Mucosa of descending colon (tissue), 3 donors: ENCODE measurements around the gene PPP1R3C. TPM values are rescaled to one million over a fixed set of nuclear protein-coding genes. Genes with fewer than 3 reads are reported as not detected.

ENCODE experiments used
- ATAC-seq: fragments of 200-7000 bp; cut with Tn5 transposase; one replicate; pipeline ENCODE4 v1.9.1; 2020; ENCODE audit warnings: mild to moderate bottlenecking, moderate library complexity
- DNase-seq, 3 donors: peaks; one replicate each; pipeline ENCODE4 v3.0.0-alpha.2; 2020
- H3K36me3 ChIP-seq: fragments of 200-600 bp; one replicate; pipeline ENCODE4 v1.8.0; 2021; ENCODE audit warnings: low read depth, mild to moderate bottlenecking
- H3K4me1 ChIP-seq: fragments of 200-600 bp; one replicate; pipeline ENCODE4 v1.8.0; 2021; ENCODE audit warnings: low read depth, mild to moderate bottlenecking
- H3K4me3 ChIP-seq: fragments of 200-600 bp; one replicate; pipeline ENCODE4 v1.8.0; 2021; ENCODE audit warnings: mild to moderate bottlenecking
- H3K9me3 ChIP-seq: fragments of 200-600 bp; one replicate; pipeline ENCODE4 v1.8.0; 2021; ENCODE audit warnings: mild to moderate bottlenecking
- intact Hi-C, 2 donors: fragments of 100-400 bp; cut with DNase I in 1 of 2; cut with micrococcal nuclease in 1 of 2; formaldehyde crosslinking; loops; one replicate each; pipeline versions ENCODE4 v1.11.0 to v1.11.1; 2022; cut with DNase I, micrococcal nuclease
- total RNA-seq, 3 donors: library from RNA; stranded (reverse); fragmentation: NEBNext Ultra II Directional in 2 of 3; extraction: Animal tissue kit (Norgen Biotek cat#: 25700) in 2 of 3; gene quantifications; one replicate each; pipeline versions ENCODE4 v1.2.1 to v1.2.4, GENCODE V29; 2021 to 2023
- TF ChIP-seq, protein P1 (sequence below): fragments of 200-600 bp; IDR thresholded peaks from one replicate; pipeline ENCODE4 v1.8.0; 2022; ENCODE audit warnings: antibody characterized with exemption, mild to moderate bottlenecking
- donor health status: DM: no; HTN: no; CAD: no; lungs with moderate emphysema.
- donor health status: DM: no; HTN: no; CAD: no.
- donor health status: DM: no; HTN: yes; CAD: no.

Gene PPP1R3C
- total RNA-seq, 3 donors from 2014 or later = 1.5 to 23.3 (median 4.7) TPM

DNA sequence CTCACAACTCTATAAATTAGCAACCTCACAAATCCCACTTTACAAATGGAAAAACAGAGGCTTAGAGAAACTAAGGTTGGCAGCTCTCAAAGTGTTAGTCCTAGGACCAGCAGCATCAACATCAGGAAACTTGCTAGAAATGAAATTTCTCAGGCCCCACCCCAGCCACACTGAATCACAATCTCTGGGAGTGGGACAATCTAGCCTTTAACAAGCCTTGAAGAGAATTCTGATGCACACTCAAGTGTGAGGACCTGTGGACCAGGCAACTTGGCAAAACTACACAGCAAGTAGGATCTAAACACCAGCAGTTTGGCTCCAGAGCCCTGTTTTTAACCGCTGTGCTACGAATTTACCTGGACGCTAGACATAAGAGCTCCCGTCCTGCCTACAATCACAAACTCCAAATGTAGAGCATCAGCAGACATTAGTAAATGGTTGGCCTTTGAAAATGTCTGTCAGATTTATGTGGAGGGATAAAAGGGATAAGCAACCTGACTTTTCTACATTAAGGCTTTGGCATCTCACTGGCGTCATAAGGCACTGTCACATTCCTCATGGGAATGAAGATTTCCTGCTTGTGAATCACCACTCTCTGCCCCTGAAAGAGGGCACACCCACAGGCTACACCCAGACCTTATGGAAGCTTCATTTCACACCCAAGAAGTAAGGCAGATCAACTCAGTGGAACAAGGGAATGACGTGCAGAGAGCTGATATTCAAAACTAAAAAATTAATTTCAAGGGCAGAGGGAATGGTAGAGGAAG lies 34.5 kb downstream of the PPP1R3C start:
- peak in 1 of 3 donors; percentile 33 for DNase-seq
- peaks cover 16% of the 10 kb centered on the region for H3K4me1 ChIP-seq
- intact Hi-C loops = no loop called here
- no peaks in the 10 kb centered on the region for H3K9me3 ChIP-seq
- TF ChIP-seq, protein P1, sequence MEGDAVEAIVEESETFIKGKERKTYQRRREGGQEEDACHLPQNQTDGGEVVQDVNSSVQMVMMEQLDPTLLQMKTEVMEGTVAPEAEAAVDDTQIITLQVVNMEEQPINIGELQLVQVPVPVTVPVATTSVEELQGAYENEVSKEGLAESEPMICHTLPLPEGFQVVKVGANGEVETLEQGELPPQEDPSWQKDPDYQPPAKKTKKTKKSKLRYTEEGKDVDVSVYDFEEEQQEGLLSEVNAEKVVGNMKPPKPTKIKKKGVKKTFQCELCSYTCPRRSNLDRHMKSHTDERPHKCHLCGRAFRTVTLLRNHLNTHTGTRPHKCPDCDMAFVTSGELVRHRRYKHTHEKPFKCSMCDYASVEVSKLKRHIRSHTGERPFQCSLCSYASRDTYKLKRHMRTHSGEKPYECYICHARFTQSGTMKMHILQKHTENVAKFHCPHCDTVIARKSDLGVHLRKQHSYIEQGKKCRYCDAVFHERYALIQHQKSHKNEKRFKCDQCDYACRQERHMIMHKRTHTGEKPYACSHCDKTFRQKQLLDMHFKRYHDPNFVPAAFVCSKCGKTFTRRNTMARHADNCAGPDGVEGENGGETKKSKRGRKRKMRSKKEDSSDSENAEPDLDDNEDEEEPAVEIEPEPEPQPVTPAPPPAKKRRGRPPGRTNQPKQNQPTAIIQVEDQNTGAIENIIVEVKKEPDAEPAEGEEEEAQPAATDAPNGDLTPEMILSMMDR = no peak
- H3K36me3 ChIP-seq = no peaks in the 10 kb centered on the region
- peak; percentile 86 for ATAC-seq
- H3K4me3 ChIP-seq = no peak overlapping the region

DNA sequence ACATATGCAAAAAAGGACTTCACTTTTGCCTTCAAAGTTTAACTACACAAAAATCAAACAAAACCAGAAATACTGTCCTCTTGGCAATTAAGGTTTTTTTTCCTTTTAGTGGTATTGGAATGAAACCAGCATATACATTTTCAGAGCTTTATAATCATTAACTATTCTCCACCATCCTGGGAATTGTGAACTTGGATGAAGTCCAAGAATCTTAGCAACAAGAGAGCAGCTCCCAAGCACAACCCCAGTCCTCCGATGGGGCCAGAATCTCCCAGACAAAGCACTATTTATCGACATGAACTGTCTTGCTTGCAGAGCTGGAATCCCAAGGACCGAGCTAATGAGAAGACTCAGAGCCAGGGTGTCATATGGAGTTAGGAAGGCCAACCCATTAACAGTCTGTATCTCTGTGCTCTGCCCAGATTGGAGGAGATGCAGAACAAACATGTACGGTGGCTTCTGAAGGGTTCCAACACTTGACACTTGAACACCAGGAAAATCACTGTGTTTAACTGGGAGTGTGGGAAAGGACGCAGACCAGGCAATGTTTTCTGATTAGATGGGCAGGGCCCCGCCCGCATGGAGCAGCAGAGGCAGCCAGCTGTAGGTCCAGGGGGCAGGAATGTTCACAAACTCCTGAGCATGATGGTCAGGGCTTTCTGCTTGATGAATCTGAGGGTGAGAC lies 35.5 kb downstream of the PPP1R3C start:
- ATAC-seq = peak; percentile 45
- TF ChIP-seq, protein P1 = no peak
- peaks cover 16% of the 10 kb centered on the region for H3K4me1 ChIP-seq
- intact Hi-C loops = no loop called here
- no peaks in the 10 kb centered on the region for H3K36me3 ChIP-seq
- DNase-seq = no peak
- H3K9me3 ChIP-seq = no peaks in the 10 kb centered on the region
- H3K4me3 ChIP-seq = no peak overlapping the region

DNA sequence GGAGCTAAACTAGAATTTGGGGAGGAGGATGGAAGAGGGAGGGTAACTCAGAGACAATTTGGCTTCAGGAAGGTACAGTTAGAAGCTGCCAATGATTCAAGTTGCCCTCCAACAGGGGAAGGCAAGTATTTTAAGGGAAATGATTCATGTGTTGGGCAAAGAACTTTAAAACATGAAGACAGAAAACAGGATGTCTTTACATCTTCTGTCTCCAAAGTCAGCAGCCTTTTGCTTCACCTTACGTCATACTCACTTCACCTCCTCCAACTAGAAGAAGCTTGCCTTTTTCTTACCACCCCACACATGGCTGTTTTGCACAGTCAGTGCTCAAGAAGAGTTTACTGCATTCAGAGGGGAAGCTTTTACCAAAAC lies 36.1 kb downstream of the PPP1R3C start:
- no peak for ATAC-seq
- DNase-seq = no peak
- Histone ChIP-seq H3K4me1 (peaks cover 18% of the 10 kb centered on the region), H3K9me3 (no peaks in the 10 kb centered on the region), H3K4me3 (no peak overlapping the region), H3K36me3 (no peaks in the 10 kb centered on the region)
- TF ChIP-seq, protein P1 = no peak
- intact Hi-C loops = no loop called here

GRCh38 chr10:91593834-91594233 lies 39.0 kb downstream of the PPP1R3C start:
- no peaks in the 10 kb centered on the region for H3K9me3 ChIP-seq
- no peaks in the 10 kb centered on the region for H3K36me3 ChIP-seq
- DNase-seq = no peak
- intact Hi-C loops = no loop called here
- H3K4me3 ChIP-seq = no peak overlapping the region
- ATAC-seq = no peak
- TF ChIP-seq, protein P1 = no peak
- peaks cover 32% of the 10 kb centered on the region for H3K4me1 ChIP-seq

GRCh38 chr10:91593366-91593765 lies 39.5 kb downstream of the PPP1R3C start:
- Histone ChIP-seq H3K4me1 (peaks cover 32% of the 10 kb centered on the region), H3K9me3 (no peaks in the 10 kb centered on the region), H3K4me3 (no peak overlapping the region), H3K36me3 (no peaks in the 10 kb centered on the region)
- no peak for DNase-seq
- TF ChIP-seq, protein P1 = no peak
- ATAC-seq = no peak
- intact Hi-C loops = no loop called here
